ENCODE data around the gene THSD7A.

- TF ChIP-seq POLR2AphosphoS5 (IDR thresholded peaks at IDR 0.05; ENCODE audit: low read depth, low read length) = no peak
- TF ChIP-seq POLR2A (IDR thresholded peaks at IDR 0.05; ENCODE audit: low read depth, low read length) = no peak
These were observed 230.2 kb downstream of the THSD7A start for GRCh38 chr7:11601761-11602160.

All from GM12891 (cell line).